Astrocyte of the hippocampus (primary cell): ENCODE results near the gene F8A3.
"Not testable (repeated sequence)": the region's sequence is repeated elsewhere in the genome, so short reads cannot be mapped to it uniquely, and the experiment has no call there.

Source experiments
- DNase-seq: peaks from one replicate; pipeline ENCODE4 v3.0.0; 2011; ENCODE audit warnings: low read depth, low spot score

Gene F8A3

DNA sequence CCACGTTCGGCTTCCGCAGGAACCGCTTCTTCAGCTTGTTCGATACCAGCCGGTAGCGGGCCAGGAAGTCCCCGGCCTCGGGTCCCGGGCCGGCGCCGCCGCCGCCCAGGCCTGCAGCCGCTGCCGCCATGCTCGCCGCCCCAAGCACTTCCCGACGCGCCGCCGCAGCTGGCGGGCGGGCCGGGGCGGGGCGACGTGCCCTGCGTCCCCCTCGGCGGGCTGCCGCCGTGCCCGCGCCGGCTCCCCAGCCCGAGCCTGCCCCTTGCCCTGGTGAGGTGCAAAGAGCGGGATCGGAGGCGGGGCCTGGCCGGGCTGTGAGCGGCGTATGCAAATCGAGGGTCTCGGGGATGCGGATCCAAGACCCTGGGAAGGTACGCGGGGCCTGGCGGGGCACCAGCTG is at the start of gene F8A3:
Gene F8A3, minus strand, starts transcription at position 150 of the 400 bp plus-strand sequence. Its CDS starts 20 bp downstream, at position 130.
- DNase-seq, result not testable (repeated sequence)

DNA sequence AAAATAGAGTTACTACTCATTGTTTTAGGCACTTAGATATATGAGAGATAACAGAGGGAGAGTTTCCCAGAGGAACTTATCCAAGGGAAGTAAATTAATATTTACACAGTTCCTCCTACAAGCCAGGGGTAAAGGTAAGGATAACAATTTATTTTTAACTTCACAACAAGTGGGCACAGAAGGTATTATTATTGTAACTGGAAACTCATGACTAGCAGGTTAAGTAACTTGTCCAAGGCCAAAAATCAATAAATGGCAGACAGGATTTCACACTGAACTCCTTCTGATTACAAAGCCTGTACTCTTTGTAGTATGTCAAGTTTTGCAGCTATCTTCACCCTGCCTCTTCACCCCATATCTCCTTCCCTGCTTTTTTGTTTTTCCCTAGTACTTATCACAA is 46.9 kb upstream of the F8A3 start:
- no peak for DNase-seq

DNA sequence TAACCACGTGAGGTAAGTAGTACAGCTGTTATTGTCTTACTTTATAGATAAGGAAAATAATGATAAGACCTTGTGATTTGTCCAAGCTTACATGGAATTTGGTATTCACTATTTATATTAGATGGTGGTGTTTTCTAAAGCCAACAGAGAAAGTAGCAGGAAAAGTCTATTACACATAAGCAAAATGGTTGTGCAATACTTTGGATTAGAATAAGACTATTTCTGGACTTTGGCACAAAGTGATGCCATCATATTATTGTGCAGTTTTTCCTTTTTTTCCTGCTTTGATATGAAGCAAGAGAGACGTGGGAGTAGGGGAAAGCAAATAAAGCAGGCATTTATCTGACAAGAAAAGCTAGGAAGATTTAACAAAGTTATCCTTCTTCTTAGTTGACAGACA is 36.7 kb upstream of the F8A3 start:
- not testable (repeated sequence) for DNase-seq

DNA sequence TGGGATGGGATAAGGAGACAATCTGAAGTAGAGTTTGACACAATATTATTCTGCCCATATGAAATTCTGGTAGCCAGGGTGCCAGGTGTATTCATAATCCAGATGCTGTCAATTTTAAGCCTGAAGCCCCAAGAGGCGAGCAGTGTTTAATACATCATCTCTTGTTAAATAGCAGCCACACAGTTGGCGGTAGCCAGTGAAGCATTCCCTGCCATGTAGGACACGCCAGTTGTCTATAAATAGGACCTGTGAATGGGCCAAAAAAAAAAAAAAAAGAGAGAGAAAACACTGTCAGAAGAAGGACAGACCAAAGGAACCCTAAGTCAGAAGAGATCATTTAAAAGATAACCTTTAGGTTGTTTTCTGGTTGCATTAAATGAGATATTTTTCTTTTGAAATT is 33.0 kb upstream of the F8A3 start:
- DNase-seq, result not testable (repeated sequence)

DNA sequence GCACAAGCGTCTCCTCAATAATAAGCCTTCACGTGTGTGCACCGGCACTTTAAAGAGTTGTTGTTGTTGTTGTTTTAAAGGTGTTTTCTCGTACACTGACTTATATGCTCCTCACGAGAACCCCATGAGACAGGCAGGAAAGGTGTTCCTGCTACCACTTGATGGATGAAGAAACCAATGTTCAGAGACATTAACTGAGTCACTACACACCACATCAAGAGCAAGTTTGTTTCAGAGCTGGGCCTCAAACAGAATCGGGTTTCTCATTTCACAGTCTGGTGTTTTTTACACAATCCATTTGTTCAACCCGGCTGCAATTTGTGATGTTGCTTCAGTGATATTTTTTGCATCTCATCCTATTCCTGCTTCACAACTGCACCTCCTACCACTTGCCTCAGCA is 18.7 kb upstream of the F8A3 start:
- DNase-seq, result not testable (repeated sequence)

DNA sequence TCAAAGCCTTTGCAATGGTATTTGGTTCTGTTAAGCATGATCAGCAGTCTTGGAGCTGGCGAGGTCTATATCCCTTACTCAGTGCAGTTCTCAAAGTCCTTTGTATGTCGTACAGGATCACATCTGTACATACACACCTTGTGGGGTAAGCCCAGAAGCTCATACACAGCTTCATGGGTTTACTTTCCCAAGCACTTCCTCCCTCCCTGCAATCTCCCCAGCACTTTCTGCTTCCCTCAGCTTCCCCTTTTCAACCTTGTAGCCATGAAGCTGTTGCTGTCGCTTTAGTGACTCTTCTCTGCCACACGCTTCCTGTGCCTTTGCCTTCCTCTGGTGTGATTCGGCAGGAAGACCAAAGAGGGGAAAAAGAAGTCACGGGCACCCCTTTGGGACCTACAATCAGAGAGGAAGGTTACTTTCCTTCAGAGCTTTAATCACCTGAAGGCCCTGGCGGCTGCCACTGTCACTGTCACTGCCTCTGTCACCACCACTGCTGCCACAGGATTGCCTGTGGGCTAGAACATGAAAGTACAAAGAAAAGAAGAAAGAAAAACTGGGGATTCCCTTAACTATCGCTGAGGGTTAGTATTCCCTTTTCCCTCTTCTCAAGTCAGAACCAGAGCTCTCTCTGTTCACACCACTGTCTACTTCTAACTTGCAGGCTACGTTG is 8.0 kb upstream of the F8A3 start:
- DNase-seq, result not testable (repeated sequence)

DNA sequence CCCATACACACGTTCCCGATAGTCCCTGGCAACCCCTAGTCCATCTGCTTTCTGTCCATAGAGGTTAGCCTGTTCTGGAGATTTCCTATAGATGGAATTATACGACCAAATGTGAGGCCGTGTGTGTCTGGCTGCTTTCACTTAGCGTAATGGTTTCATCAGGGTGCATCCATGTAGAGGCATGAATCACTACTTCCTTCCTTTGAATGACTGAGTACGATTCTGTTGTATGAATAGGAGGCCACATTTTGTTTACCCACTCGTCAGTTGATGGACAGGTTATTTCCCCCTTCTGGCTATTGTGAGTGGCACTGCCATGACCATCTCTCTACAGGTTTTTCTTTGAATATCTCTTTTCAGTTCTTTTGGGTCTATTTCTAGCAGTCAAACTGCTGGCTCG is 2.1 kb upstream of the F8A3 start:
- not testable (repeated sequence) for DNase-seq

DNA sequence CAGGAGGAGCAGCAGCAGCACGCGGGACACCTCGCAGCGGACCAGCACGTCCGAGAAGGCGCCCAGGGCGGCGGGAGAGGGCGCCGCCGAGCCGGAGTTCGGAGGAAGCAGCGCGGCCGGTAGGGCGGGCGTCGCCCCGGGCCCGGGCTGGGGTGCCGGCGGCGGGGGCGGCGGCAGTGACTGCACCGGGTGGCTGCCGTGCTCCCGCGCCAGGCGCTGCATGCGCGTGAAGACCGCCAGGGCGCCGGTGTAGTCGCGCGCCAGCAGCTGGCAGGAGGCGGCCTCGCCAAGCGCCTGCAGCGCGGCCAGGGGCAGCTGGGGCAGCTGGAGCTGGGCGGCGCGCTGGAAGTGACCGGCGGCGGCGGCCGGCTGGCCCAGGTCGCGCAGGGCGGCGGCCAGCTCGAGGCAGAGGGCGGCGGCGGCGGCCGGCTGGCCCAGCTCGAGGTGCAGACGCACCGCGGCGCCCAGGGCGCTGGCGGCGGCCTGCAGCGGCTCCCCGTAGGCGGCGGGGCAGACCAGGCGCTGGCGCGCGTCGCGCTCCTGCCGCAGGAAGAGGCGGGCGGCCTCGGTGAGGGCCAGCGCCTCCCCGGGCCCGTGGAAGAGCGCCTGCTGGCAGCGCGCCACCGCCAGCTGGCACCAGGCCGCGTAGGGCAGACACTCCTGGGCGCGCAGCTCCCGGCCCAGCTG is 516 bp downstream of the F8A3 start:
- DNase-seq, result not testable (repeated sequence)

DNA sequence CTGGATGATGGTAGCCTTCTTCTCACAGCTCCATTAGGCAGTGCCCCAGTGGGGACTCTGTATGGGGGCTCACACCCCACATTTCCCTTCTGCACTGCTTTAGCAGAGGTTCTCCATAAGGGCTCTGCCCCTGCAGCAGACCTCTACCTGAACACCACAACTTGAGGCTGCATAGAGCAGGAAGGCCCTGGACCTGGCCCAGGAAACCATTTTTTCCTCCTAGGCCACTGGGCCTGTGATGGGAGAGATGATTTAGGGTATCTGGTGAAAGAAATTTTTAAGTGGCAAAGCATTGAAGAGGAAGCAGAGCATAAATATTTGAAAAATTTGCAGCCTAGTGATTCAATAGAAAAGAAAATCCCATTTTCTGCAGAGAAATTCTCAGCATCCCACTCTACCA is 17.3 kb downstream of the F8A3 start:
- DNase-seq, result no peak

DNA sequence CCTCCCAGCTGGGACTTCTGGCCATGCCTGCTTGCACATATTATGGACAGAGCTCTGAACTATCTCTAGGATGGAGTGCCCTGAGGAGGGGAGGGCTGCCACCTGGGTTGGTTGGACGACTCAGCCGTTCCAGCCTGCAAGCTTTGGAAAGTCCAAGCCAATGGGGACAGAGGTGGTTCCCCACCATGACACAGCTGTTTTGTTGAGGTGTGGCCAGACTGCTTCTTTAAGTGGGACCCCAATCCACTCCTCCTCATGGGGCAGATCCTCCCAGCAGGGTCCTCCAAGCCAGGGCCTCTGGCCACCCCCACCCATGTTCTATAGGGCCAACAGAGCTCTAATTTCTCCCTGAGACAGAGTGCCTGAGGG is 22.7 kb downstream of the F8A3 start:
- no peak for DNase-seq

DNA sequence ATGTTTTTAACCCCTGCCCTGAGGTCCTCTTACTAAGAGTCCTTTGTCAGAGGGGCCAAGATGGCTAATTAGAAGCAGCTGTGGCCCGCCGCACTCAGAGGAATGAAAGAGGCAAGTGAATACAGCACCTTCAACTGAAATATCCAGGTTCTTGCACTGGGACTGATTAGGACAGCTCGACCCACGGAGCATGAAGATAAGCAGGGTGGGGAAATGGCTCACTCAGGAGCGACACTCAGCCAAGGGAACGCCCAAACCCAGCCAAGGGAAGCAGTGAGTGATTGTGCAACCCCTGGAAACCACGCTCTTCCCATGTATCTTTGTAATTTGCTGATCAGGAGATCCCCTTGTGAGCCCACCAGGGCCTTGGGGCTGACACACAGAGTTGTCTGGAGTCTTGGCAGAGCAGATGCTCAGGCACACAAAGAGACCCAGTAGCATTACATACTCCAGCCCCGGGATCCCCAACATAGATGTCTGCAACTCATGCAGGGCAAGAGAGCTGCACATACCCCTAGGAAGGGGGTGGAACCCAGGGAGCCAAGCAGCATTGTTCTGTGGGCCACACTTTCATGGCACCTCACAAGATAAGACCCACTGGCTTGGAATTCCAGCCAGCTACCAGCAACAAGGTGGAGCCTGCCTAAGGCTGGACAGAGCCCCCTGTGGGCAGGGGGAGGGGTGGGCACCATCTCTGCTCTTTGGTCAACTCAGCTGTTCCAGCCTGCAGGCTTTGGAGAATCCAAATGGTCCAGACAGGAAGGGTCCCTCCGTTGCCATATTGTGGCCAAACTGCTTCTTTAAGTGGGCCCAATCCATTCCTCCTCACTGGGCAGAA is 23.3 kb downstream of the F8A3 start:
- no peak for DNase-seq

DNA sequence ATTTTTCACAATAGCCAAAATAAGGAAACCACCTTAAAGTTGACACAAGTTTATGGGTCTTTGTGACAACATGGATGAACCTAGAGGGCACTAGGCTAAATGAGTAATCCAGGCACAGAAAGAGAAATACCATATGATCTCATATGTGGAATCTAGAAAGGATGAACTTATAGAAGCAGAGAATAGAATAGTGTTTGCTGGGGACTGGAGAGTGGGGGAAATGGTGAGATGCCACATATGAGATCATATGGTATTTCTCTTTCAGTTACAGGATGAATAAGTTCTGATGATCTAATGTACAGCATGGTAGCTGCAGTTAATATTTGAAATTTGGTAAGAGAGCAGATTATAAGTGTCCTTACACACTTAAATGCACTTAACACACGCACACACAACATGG is 40.7 kb downstream of the F8A3 start:
- DNase-seq, result no peak
